IMR-90 (cell line): ENCODE data around the gene MYO1H. TPM values are rescaled to one million over a fixed set of nuclear protein-coding genes. Genes with fewer than 3 reads are reported as not detected.

Experiments
- ATAC-seq: fragments of 200-7000 bp; cut with Tn5 transposase; 2 replicates; pipeline ENCODE4 v1.9.1; 2020; ENCODE audit warnings: low read depth, mild to moderate bottlenecking, moderate library complexity
- BruUV-seq: library from RNA; stranded (reverse); fragments of 400-500 nt; replicated peaks from 2 replicates; lab custom pipeline; 2021; lab: Mats Ljungman, UMichigan
- CTCF ChIA-PET: fragments of 300-600 bp; formaldehyde crosslinking; extraction: SDS; loops from one replicate; lab custom pipeline; 2021; ENCODE audit warnings: antibody characterized with exemption; lab: Yijun Ruan, JAX
- POLR2A ChIA-PET: fragments of 300-600 bp; sonication (Branson Sonifier 250); formaldehyde crosslinking; loops from one replicate; lab custom pipeline; 2022; ENCODE audit warnings: antibody characterized with exemption; ENCODE audit not compliant: unreplicated experiment; lab: Charles Lee
- DNase-seq: peaks from one replicate; pipeline ENCODE4 v3.0.0; 2013
- H2AFZ ChIP-seq: replicated peaks from 2 replicates; pipeline ENCODE3; 2013; ENCODE audit warnings: low read length, mild to moderate bottlenecking; ENCODE audit not compliant: poor library complexity
- H2AK5ac ChIP-seq: 2 replicates; pipeline ENCODE4 v1.6.1; 2013; ENCODE audit warnings: low read depth, low read length, inconsistent platforms
- H2AK9ac ChIP-seq: replicated peaks from 2 replicates; pipeline ENCODE3; 2013; ENCODE audit warnings: mild to moderate bottlenecking, low read depth, low read length, moderate library complexity; ENCODE audit not compliant: poor library complexity
- H2BK120ac ChIP-seq: 2 replicates; pipeline ENCODE4 v1.6.1; 2013; ENCODE audit warnings: low read depth, low read length, inconsistent platforms
- H2BK15ac ChIP-seq: 3 replicates; pipeline ENCODE4 v1.6.1; 2013; ENCODE audit warnings: low read depth, low read length, inconsistent platforms
- H2BK20ac ChIP-seq: 2 replicates; pipeline ENCODE4 v1.6.1; 2013; ENCODE audit warnings: low read depth, mild to moderate bottlenecking, inconsistent platforms, low read length, moderate library complexity
- H2BK5ac ChIP-seq: 2 replicates; pipeline ENCODE4 v1.6.1; 2013; ENCODE audit warnings: mild to moderate bottlenecking, low read depth, low read length, inconsistent platforms; ENCODE audit not compliant: poor library complexity, severe bottlenecking
- H3K14ac ChIP-seq: replicated peaks from 2 replicates; pipeline ENCODE4 v1.6.1; 2013; ENCODE audit warnings: low read depth, low read length, inconsistent platforms
- H3K18ac ChIP-seq: 2 replicates; pipeline ENCODE4 v1.6.1; 2013; ENCODE audit warnings: low read depth, low read length, control low read depth
- H3K23ac ChIP-seq: 2 replicates; pipeline ENCODE4 v1.6.1; 2013; ENCODE audit warnings: low read depth, low read length, inconsistent platforms
- H3K27ac ChIP-seq: 2 replicates; pipeline ENCODE4 v1.5.1; 2013; ENCODE audit warnings: mild to moderate bottlenecking, control low read depth, low read length; ENCODE audit not compliant: insufficient read depth
- H3K27me3 ChIP-seq: 2 replicates; pipeline ENCODE4 v1.6.1; 2013; ENCODE audit warnings: low read length; ENCODE audit not compliant: control insufficient read depth, insufficient read depth
- H3K36me3 ChIP-seq: 2 replicates; pipeline ENCODE4 v1.6.1; 2013; ENCODE audit warnings: low read length, mixed read lengths; ENCODE audit not compliant: control insufficient read depth, insufficient read depth
- H3K4ac ChIP-seq: 2 replicates; pipeline ENCODE4 v1.6.1; 2013; ENCODE audit warnings: low read depth, low read length, inconsistent platforms
- H3K4me1 ChIP-seq: 2 replicates; pipeline ENCODE4 v1.6.1; 2013; ENCODE audit warnings: low read length, mixed read lengths; ENCODE audit not compliant: control insufficient read depth, insufficient read depth
- H3K4me2 ChIP-seq: 2 replicates; pipeline ENCODE4 v1.6.1; 2013; ENCODE audit warnings: low read depth, mild to moderate bottlenecking, control low read depth, low read length, moderate library complexity
- H3K4me3 ChIP-seq: 2 replicates; pipeline ENCODE4 v1.5.1; 2013; ENCODE audit warnings: low read depth, mild to moderate bottlenecking, control low read depth, low read length, moderate library complexity; ENCODE audit not compliant: insufficient read depth
- H3K56ac ChIP-seq: 2 replicates; pipeline ENCODE4 v1.6.1; 2013; ENCODE audit warnings: low read length, inconsistent platforms; ENCODE audit not compliant: insufficient read depth; ENCODE audit errors: extremely low read depth
- H3K79me1 ChIP-seq, 2 experiments: 2 replicates each; pipeline ENCODE4 v1.6.1; 2013; ENCODE audit warnings: low read length in 2 of 2, inconsistent platforms in 1 of 2, low read depth in 1 of 2
- H3K9ac ChIP-seq: 2 replicates; pipeline ENCODE4 v1.6.1; 2013; ENCODE audit warnings: low read depth, low read length, control low read depth
- H3K9me1 ChIP-seq: 2 replicates; pipeline ENCODE4 v1.6.1; 2013; ENCODE audit warnings: low read length, inconsistent platforms; ENCODE audit not compliant: insufficient read depth
- H3K9me3 ChIP-seq: 2 replicates; pipeline ENCODE4 v1.6.1; 2013; ENCODE audit warnings: low read length; ENCODE audit not compliant: control insufficient read depth, insufficient read depth
- H4K20me1 ChIP-seq: 2 replicates; pipeline ENCODE4 v1.6.1; 2013; ENCODE audit warnings: low read length, inconsistent platforms; ENCODE audit not compliant: insufficient read depth
- H4K5ac ChIP-seq: 2 replicates; pipeline ENCODE4 v1.6.1; 2013; ENCODE audit warnings: mild to moderate bottlenecking, low read depth, low read length, control low read depth
- H4K8ac ChIP-seq, 2 experiments: 2 replicates each; pipeline ENCODE4 v1.6.1; 2013; ENCODE audit warnings: low read depth in 2 of 2, low read length in 2 of 2, control low read depth in 1 of 2, inconsistent platforms in 1 of 2
- H4K91ac ChIP-seq: 2 replicates; pipeline ENCODE4 v1.6.1; 2013; ENCODE audit warnings: low read depth, low read length, inconsistent platforms; ENCODE audit not compliant: insufficient read depth
- BHLHE40 ChIP-seq: fragments of 150-350 bp; IDR thresholded peaks from 2 replicates; pipeline ENCODE4 v1.6.1; 2016; ENCODE audit warnings: mild to moderate bottlenecking, low read depth, low read length
- CHD1 ChIP-seq: IDR thresholded peaks from 2 replicates; pipeline ENCODE4 v1.6.1; 2012; ENCODE audit warnings: low read depth, low read length, improper control_type of control experiment
- FOS ChIP-seq: fragments of 150-350 bp; IDR thresholded peaks from 2 replicates; pipeline ENCODE4 v1.6.1; 2016; ENCODE audit warnings: low read depth, low read length
- MAFK ChIP-seq: IDR thresholded peaks from 2 replicates; pipeline ENCODE4 v1.6.1; 2012; ENCODE audit warnings: low read depth, low read length, improper control_type of control experiment
- MAZ ChIP-seq: IDR thresholded peaks from 2 replicates; pipeline ENCODE4 v1.6.1; 2012; ENCODE audit warnings: low read depth, mild to moderate bottlenecking, low read length, improper control_type of control experiment, moderate library complexity, borderline replicate concordance
- MXI1 ChIP-seq: IDR thresholded peaks from 2 replicates; pipeline ENCODE4 v1.6.1; 2012; ENCODE audit warnings: low read depth, mild to moderate bottlenecking, low read length, moderate library complexity, borderline replicate concordance
- NFE2L2 ChIP-seq: fragments of 150-350 bp; IDR thresholded peaks from 2 replicates; pipeline ENCODE4 v1.6.1; 2016; ENCODE audit warnings: low read depth, mild to moderate bottlenecking, low read length
- POLR2A ChIP-seq: IDR thresholded peaks from 2 replicates; pipeline ENCODE4 v1.6.1; 2012; ENCODE audit warnings: mild to moderate bottlenecking, low read depth, low read length
- RAD21 ChIP-seq: IDR thresholded peaks from 2 replicates; pipeline ENCODE4 v1.6.1; 2012; ENCODE audit warnings: low read length, improper control_type of control experiment
- RCOR1 ChIP-seq: IDR thresholded peaks from 2 replicates; pipeline ENCODE4 v1.6.1; 2012; ENCODE audit warnings: mild to moderate bottlenecking, low read length, improper control_type of control experiment; ENCODE audit not compliant: insufficient replicate concordance
- SMC3 ChIP-seq: fragments of 150-350 bp; IDR thresholded peaks from 2 replicates; pipeline ENCODE4 v1.6.1; 2016; ENCODE audit warnings: low read depth, mild to moderate bottlenecking, antibody characterized with exemption, low read length, moderate library complexity
- WGBS, 2 experiments: methylation state at CpG; one replicate each; pipeline versions ENCODE4 v1.1.5 to v1.1.7; 2013; ENCODE audit warnings: missing lambda C conversion rate in 2 of 2; ENCODE audit not compliant: insufficient read length in 1 of 2; ENCODE audit errors: extremely low coverage in 2 of 2; 5-methylcytosine and 5-hydroxymethylcytosine counted together
- dilution Hi-C: fragments of 300-500 bp; cut with HindIII; formaldehyde crosslinking; loops from one replicate; pipeline ENCODE4 v1.14.3; 2018; ENCODE audit warnings: low sequenced_read_pairs; ENCODE audit not compliant: unreplicated experiment
- in situ Hi-C: fragments of 300-500 bp; cut with MboI; formaldehyde crosslinking; loops from 3 replicates; pipeline ENCODE4 v1.14.3; 2019; ENCODE audit warnings: low sequenced_read_pairs, inconsistent platforms, mixed read lengths
- intact Hi-C: fragments of 100-400 bp; cut with micrococcal nuclease; formaldehyde crosslinking; loops from 2 replicates; pipeline ENCODE4 v1.10.0; 2022
- polyA plus RNA-seq, 3 experiments: library from polyadenylated mRNA; depleted of rRNA; stranded (reverse); fragments of >200 nt; gene quantifications; 2 replicates each; pipeline ENCODE4 v1.2.3, GENCODE V29; 2012; ENCODE audit warnings: low replicate concordance in 1 of 3
- total RNA-seq: library from RNA; depleted of rRNA; stranded (reverse); fragments of >200 nt; gene quantifications from 2 replicates; pipeline ENCODE4 v1.2.3, GENCODE V29; 2012
- TF ChIP-seq, protein P1 (sequence below): conservative IDR thresholded peaks from 2 replicates; pipeline ENCODE4 v1.5.1; 2012; ENCODE audit warnings: mild to moderate bottlenecking, low read depth, low read length, improper control_type of control experiment

MYO1H gene
- total and polyA plus RNA-seq, 2 of the 4 experiments (the other 2 are of a cell fraction): not detected

DNA sequence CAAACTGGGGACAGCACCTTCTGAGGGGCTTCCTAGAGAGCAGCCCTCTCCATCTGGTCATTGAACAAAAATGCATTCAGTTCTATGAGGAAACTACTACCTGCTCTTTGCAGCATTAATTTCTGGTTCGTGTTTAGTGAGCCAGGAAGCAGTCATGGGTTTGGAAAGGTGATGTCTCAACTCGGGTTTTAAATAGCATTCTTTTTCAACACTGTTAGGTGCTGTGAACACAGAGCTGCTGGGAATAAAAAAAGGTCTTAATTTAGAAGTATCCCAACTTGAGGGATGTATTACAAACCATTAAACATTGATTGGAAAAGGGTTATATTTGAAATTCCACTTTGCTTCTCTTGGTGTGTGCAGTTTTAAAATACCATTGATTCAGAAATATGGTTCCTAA, 9.3 kb downstream of the MYO1H start:
- H3K4me3 ChIP-seq: no peak overlapping the region
- no peak overlapping the region for H2BK20ac ChIP-seq
- in situ Hi-C loops (no loop called here), intact Hi-C loops (no loop called here), dilution Hi-C loops (no loop called here)
- no peak overlapping the region for H2AFZ ChIP-seq
- POLR2A ChIA-PET: no interaction called here
- TF ChIP-seq MAZ (no peak), MAFK (no peak), CHD1 (no peak), SMC3 (no peak), FOS (no peak), POLR2A (no peak), RAD21 (no peak), MXI1 (no peak), BHLHE40 (no peak), NFE2L2 (no peak), RCOR1 (no peak)
- TF ChIP-seq, protein P1, sequence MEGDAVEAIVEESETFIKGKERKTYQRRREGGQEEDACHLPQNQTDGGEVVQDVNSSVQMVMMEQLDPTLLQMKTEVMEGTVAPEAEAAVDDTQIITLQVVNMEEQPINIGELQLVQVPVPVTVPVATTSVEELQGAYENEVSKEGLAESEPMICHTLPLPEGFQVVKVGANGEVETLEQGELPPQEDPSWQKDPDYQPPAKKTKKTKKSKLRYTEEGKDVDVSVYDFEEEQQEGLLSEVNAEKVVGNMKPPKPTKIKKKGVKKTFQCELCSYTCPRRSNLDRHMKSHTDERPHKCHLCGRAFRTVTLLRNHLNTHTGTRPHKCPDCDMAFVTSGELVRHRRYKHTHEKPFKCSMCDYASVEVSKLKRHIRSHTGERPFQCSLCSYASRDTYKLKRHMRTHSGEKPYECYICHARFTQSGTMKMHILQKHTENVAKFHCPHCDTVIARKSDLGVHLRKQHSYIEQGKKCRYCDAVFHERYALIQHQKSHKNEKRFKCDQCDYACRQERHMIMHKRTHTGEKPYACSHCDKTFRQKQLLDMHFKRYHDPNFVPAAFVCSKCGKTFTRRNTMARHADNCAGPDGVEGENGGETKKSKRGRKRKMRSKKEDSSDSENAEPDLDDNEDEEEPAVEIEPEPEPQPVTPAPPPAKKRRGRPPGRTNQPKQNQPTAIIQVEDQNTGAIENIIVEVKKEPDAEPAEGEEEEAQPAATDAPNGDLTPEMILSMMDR: no peak
- H3K18ac ChIP-seq: no peak overlapping the region
- H3K23ac ChIP-seq: no peak overlapping the region
- H3K4ac ChIP-seq: no peak overlapping the region
- ATAC-seq (no peak), DNase-seq (no peak)
- no peaks in the 10 kb centered on the region for H3K9me1 ChIP-seq
- no peak overlapping the region for H2BK15ac ChIP-seq
- no peak overlapping the region for H3K14ac ChIP-seq
- H2BK5ac ChIP-seq: no peak overlapping the region
- H4K20me1 ChIP-seq: no peaks in the 10 kb centered on the region
- H3K56ac ChIP-seq: no peak overlapping the region
- H4K91ac ChIP-seq: no peak overlapping the region
- H3K9ac ChIP-seq: no peak overlapping the region
- H3K4me2 ChIP-seq: no peak overlapping the region
- H3K4me1 ChIP-seq: no peaks in the 10 kb centered on the region
- H4K5ac ChIP-seq: no peak overlapping the region
- CTCF ChIA-PET: no interaction called here
- no peak overlapping the region for H4K8ac ChIP-seq
- no peak overlapping the region for H2BK120ac ChIP-seq
- no CpG with 5 or more reads among the region's 2 CpGs for WGBS, 2 experiments
- no TSS peak for BruUV-seq
- no peaks in the 10 kb centered on the region for H3K9me3 ChIP-seq
- no peaks in the 10 kb centered on the region for H3K79me1 ChIP-seq
- no peaks in the 10 kb centered on the region for H3K36me3 ChIP-seq
- no peak overlapping the region for H2AK9ac ChIP-seq
- H2AK5ac ChIP-seq: no peak overlapping the region
- H3K27me3 ChIP-seq: peaks cover 5% of the 10 kb centered on the region
- no peak overlapping the region for H3K27ac ChIP-seq
